Activated CD4-positive, alpha-beta T cell treated with anti-CD3 and anti-CD28 coated beads, Interleukin-2, Interleukin-4, amounts not matched to agents 100 ng/mL and 50 ng/mL, durations not matched to agents 16 hours and 8 hours (primary cell): ENCODE measurements around the gene NOL3.

Experiments
- DNase-seq: peaks from one replicate; pipeline ENCODE4 v3.0.0-alpha.2; 2020; ENCODE audit warnings: low spot score

The NOL3 gene

DNA sequence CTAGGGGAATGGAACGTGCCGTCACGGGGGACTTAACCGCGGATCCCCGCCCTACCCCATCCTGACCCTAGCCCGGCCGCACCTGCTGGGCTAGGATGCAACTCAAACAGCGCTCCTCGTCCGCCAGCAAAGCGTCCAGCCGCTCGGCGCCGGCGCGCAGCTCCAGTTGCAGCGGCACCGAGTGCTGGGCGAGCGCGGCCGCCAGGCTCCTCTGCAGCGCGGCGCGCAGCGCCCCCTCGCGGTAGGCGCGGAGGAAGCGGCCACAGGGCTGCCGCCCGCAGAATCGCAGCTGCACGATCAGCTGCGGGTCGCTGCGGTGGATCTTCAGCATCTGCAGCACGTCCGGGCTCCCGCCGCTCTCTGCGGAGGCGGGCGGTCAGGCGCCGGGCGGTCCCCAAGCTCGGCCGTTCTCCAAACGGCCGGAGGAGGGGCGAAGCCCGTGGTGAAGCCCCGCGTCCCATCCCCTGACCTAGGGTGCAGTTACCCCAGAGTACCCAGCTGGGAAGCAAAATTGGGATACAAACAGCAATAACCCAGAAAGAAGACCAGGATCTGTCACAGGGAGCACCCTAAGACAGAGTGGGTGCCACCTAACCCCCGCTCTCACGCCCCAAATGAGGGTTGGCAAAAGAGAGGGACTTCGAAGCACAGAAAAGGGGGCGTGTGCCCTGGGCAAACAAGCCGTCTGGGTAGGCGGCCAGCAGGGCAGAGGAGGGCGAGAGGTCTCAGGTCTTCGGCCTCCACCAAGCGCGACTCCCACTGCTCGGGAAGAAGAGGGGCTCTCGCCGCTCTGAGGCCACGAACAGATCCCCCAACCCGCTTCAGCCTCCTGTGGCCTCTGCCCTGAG lies 14.8 kb upstream of the NOL3 start:
- DNase-seq, result peak; percentile 81

DNA sequence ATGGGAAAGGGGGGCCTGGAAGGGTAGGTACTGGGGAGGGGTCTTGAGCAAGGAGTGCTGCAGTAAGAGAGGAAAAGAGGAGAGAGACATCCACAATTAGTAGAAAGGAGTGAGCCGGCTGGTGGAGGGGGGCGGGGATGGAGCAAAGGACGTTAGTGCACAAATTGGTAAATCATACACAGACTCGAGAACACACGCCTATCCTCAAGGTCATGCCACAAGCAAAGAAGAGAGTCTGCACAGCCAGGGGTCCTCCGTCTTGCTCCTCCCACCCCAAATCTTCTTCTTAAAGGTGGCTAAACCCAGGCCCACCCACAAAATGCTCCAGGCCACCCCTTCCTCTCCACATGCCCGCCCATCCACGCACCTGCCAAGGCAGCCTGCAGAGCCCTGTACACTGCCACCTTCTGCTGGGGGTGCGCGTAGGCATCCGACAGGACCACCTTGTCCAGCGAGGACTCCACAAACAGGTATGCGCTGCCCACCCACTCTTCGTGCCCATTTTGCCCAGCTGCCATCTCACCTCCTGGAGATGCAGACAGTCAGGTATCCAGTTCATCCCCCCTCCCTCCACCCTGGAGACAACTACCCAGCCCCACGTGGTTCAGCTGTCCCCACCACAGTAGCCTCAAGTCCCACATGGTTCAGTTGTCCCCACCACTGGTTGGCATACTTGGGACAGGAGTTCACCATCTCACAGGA lies 14.0 kb upstream of the NOL3 start:
- no peak for DNase-seq

DNA sequence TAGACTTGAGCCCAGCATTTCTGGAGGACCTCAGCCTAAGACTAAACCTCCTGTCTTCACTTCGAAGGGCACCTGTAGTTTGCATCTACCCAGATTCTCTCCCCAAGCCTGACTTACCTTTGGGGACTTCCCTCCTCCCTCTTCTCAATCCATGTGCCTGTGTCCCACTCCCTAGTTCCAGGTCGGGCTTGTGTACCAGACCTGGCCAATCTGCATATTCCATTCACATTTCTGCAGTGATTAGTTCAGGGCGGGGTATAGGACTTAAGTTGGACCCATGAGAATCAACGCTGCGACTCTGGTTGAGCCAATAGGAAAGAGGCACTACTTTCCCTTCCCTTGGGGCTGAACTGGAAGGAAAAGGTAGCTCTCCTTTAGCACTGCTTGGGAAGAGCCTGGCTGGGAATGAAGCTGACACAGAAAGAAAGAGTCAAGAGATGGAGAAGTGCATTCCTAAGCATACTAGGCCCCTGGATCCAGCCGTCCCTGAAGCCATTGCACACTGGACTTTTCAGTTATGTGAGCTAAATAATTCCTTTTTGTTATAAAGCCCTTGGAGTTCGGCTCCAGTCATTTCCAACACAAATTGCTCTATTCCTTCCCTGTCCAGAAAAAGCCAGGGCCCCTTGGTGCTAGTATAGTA lies 13.1 kb upstream of the NOL3 start:
- no peak for DNase-seq

DNA sequence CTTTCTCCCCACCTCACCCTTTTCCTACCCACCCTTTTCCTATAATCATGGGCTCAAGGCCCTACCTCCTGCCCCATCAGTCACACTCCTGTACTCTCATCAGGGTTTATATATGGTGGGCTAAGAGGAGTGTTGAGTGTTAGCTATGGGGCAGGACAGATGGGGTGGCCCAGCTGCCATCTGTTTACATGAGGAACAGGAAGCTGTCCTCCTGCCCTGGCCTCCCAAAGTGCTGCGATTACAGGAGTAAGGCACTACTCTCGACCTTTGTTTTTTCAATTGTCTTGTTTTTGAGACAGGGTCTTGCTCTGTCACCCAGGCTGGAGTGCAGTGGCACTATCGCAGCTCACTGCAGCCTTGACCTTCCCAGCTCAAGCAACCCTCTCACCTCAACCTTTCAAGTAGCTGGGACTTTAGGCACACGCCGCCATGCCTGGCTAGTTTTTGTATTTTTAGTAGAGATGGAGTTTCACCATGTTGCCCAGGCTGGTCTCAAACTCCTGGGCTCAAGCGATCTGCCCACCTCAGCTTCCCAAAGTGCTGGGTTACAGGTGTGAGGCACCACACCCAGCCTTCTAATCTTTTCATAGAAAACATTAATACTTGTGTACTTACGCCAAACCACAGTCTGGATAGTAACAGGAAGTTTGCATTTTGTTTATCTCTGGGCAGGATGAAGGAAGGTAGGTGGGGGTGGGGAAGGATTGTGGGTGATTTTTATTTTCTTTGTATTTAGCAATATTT lies 12.3 kb upstream of the NOL3 start:
- no peak for DNase-seq

DNA sequence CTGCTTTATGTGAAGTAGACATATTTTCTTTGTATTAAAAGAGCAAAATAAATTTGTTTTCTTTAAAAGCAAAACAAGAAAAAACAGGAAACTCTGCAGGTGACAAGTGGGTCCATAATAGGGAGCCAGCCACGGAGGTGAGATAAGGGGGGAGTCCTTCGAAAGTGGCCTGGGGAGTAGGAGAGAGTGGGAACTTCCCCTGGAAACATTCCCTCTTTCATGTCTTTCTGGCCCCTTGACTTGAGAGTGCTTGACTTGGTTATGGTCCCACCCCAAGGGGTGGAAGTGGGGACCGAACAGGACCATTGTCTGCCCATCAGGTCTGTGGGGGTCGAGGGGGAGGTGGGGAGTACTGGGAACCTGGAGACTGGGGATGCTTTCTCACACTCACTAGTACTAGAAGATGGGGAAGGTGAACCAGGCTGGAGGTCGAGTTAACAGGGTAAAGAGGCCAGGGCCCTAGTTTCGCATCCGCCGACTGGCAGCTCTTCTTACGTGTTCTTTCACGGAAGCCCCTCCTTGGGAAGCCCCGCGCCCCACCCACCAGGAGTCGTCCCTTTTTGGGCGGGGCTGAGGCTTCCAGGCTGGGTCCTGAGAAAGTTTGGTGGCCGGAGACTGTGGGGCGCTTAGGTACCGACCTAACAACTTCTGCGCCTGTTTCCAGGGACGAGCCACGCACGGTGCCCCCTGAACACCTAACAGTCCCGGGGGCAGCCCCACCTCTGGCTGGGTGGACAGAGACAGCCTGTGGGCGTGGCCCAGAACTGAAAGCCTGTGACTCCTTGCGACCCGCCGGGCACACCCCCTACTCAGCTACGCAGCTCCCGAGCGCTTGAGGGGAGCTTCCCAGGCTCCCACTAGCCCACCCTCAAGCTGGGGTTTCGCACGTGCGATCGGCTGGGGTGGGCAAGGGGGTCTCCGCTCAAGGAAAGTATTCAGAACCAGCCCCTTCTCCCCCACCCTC lies 11.4 kb upstream of the NOL3 start:
- peak; percentile 87 for DNase-seq

DNA sequence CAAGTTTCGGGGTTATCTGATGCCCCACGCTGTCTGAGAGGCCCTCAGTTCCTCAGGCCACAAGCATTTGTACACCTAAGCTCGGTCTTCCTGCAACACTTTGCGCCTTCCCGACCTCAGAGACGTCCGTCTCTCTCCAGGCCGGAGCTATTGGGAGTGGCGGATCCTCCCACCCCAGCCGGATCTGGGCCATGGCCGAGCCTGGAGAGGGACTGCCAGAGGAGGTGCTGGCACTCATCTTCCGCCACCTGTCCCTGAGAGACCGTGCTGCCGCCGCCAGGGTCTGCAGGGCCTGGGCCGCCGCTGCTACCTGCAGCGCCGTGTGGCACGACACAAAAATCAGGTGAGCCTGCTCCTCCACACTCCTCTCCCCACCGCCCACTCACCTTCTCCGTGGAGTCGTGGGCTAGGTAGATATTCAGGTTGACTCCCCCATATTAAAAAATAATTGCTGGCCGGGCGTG lies 8.7 kb upstream of the NOL3 start:
- no peak for DNase-seq

DNA sequence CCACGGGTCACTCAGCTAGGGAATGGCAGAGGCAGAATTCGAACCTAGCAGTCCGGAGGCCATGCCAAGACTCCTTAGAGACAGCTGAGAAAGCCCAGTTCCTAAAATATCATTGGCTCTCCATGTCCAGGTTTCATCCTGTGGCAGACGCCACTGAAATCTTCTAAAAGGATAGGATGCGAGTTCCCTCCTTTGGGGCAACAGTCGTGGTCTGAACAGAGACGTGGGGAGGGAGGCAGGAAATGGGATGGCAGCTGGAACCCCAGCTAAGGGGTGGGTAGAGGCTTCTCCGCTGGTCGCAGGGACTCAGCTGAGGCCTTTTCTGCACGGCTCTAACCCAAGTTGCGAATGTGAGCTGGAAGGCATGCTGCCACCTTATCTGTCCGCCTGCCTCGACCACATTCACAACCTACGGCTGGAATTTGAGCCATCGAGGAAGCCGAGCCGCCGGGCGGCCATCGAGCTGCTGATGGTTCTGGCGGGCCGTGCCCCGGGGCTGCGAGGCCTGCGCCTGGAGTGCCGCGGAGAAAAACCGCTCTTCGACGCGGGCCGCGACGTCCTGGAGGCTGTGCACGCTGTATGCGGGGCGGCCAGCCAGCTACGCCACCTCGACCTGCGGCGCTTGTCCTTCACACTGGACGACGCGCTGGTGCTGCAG lies 7.7 kb upstream of the NOL3 start:
- DNase-seq, result no peak

DNA sequence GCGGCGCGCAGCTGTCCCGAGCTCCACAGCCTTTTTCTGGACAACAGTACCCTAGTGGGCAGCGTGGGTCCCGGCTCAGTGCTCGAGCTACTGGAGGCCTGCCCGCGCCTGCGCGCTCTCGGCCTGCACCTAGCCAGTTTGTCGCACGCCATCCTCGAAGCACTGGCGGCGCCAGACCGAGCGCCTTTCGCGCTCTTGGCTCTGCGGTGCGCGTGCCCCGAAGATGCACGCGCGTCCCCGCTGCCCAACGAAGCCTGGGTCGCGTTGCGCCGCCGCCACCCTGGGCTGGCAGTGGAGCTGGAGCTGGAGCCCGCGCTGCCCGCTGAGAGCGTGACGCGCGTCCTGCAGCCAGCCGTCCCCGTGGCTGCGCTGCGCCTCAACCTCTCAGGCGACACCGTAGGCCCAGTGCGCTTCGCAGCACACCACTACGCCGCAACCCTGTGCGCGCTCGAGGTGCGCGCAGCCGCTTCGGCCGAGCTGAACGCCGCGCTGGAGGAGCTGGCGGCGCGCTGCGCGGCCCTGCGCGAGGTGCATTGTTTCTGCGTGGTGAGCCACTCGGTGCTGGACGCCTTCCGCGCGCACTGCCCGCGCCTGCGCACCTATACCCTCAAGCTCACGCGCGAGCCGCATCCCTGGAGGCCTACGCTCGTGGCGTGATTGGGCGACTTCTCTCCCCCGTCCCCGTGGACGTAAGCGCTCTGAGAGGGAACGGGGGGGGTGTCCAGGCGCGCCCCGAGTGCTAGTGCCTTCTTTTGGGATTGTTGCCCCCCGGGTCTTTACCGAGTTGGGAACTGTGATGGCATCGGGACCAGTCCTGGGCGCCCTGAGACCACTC lies 7.0 kb upstream of the NOL3 start:
- peak; percentile 64 for DNase-seq

DNA sequence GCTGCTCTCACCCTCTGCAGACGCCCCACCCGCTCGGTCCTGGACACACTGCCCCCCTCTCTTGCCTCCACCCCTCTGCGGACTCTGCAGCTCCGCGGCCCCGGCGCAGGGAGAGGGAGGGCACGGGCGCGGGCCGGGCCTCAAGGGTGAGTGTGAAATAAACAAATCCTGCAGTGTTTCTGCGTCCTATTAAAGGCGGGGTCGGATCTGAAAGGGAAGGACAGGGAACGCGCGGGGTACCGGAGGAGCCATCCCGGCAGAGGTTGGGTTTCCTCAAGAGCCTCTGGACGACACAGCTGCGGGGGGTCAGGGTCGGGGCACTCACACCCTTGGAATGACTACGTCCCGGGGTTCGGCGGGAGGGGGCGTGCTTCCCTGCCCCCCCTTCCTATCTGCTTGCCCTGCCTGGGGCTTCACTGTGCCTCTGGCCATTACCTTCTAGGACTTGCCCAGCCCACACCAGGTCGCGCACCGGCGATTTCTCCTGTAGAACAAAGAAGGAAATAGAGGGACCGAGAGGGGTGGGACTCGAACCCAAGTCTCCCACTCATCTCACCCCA lies 6.3 kb upstream of the NOL3 start:
- no peak for DNase-seq

DNA sequence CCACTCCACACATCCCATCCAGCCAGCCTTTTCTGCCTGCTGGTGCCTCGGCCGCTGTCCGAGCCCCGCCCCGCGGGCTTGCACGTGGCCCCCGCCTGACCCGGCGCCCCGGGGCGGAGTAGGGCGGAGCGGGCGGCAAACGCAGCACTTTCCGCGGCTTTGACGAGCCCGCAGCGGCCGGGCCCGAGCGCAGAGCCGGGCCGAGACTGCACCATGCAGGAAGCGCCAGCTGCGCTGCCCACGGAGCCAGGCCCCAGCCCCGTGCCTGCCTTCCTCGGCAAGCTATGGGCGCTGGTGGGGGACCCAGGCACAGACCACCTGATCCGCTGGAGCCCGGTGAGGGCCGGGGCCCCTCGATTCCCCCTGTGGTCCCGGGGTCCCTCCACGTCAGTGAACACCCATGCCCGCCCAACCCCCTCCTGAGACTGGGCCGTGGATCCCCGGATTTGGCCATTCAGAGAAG lies 5.7 kb upstream of the NOL3 start, which contains the start of gene HSF4:
Gene HSF4 (plus strand): TSS at position 147 of the 463 bp plus-strand sequence. CDS start 67 bp downstream, at position 214.
- DNase-seq, result no peak

DNA sequence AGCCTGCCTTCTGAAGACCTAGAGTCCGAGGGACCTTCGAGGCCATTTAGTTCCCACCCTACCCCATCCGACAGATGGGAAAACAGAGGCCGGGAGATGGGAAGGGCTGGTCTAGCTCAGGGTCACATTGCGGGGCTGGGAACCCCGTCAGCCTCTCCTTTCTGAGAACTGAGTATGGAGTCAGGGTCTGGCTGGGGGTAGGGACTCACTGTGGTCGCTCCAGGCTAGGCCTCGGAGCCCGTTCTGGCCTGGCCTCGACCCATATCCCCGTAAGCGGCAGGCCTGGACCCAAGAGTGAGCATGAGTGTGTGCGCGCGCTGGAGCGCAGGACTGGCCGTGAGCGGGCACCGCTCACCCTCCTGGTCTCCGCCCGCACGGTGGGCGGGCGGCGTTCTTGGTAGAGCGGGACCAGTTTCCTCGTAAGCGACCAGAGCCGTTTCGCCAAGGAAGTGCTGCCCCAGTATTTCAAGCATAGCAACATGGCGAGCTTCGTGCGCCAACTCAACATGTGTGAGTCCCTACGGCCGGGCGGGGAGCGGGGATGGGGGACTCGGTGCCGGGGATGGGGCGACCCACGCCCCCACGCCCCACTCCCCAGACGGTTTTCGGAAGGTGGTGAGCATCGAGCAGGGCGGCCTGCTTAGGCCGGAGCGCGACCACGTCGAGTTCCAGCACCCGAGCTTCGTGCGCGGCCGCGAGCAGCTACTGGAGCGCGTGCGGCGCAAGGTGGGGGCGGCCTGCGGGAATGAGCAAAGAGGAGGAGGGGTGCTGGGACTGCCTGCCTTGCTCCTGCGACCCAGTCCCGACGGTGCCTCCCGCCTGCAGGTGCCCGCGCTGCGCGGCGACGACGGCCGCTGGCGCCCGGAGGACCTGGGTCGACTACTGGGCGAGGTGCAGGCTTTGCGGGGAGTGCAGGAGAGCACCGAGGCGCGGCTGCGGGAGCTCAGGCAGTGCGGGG lies 4.9 kb upstream of the NOL3 start:
- no peak for DNase-seq

DNA sequence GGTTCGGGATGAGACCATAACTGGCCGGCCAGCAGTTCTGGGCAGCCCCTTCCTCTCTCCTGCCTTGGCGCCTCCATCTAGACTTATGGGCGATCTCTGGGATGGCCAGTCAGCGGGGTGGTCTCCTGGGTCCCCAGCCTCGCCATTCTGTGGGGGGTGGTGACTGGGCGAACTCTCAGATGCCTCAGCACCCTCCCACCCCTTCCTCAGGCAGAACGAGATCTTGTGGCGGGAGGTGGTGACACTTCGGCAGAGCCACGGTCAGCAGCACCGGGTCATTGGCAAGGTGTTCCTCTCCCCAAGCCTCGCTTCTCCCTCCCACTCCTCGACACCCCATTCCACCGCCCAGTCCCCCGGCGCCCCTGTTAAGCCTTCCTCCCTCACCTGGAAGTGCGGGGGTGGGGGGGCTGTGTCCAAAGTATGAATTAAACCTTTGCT lies 4.2 kb upstream of the NOL3 start:
- DNase-seq, result no peak

DNA sequence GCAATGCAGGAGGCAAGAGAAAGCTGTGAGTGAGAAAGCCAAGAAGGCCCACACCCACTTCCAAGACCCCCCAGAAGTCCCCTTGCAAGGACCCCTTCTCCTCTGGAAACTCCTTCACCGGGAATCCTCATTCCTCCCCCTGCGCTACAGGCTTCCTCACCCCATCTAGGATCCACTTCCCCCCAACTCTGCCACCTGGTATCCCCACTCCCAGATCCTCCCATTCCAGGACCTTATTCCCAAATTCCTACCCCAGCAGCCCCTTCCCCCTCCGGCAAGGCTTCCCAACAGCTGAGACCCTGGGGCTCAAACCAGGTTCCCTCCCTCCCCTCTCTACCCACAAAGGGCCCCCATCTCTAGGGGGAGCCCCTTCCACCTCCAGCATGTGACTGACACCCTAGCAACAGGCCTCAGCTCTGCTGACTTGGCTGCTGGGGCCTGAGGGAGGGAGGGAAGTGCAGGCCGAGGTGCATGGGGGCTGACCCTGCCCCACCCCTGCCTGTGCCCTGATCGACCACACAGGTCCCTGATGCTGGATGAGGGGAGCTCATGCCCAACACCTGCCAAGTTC lies 3.7 kb upstream of the NOL3 start:
- DNase-seq, result no peak

DNA sequence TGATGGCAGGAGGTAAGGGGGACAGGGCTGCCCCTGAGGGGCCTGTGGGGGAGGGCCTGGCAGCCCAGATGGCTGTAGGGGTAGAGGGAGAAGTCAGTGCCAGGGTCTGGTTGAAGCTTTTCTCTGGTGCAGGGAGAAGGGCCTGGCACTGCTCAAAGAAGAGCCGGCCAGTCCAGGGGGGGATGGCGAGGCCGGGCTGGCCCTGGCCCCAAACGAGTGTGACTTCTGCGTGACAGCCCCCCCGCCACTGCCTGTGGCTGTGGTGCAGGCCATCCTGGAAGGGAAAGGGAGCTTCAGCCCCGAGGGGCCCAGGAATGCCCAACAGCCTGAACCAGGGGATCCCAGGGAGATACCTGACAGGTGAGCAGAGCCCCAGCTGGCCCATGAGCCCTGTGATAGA lies 2.8 kb upstream of the NOL3 start:
- DNase-seq, result no peak

DNA sequence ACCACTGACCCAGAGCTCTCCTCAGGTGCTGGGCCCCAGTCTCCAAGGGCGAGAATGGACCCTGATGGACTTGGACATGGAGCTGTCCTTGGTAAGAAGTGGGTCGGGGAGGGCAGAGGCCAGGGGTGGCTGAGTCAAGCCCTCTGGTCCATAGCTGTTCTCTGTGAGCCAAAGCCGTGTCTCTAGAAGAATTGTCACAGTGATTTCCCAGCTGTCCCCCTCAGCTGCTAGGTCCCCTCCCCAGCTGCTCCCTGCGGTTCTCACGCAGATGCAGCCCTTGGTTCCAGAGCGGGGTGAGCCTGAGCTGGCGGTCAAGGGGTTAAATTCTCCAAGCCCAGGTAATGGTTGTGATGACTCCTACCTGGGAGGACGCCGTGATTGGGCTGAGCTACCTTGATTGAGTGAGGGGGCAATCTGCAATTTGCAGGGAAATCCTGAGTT lies 1.3 kb upstream of the NOL3 start:
- DNase-seq, result no peak

DNA sequence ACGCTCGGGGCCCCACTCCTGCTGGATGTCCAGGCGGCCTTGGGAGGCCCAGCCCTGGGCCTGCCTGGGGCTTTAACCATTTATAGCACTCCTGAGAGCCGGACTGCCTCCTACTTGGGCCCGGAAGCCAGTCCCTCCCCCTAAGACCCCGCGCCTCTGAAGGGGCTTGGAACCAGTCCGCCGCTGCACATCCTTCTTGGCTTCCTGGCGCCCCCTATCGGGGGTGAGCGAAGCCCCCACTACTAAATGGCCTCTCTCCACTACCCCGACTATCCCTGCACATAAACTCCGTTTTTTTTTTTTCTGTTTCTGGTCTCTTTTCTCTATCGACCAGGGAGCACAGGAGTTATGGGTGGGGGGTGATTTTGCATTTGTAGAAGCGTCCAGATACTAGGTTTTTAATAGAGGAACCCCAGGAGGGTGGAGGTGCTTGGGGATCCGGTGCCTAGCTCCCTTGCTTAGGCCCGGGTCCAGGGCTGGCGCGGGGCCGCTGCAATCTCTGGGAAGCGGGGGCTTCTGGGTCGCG lies 633 bp upstream of the NOL3 start:
- DNase-seq, result peak; percentile 44
